DND-41 (cell line): ENCODE data around the gene BCAS3.
A peak's percentile ranks its signal among the peaks of the same experiment; 100 is the strongest.

Experiments used
- CTCF ChIP-seq: IDR thresholded peaks from 2 replicates; pipeline ENCODE4 v1.5.1; 2012; ENCODE audit warnings: borderline replicate concordance, low read length, moderate library complexity, mild to moderate bottlenecking; ENCODE audit not compliant: poor library complexity, severe bottlenecking; ENCODE audit errors: extremely low read depth
- EZH2 ChIP-seq: IDR thresholded peaks from 3 replicates; pipeline ENCODE4 v1.6.1; 2012; ENCODE audit warnings: borderline replicate concordance, low read depth, mild to moderate bottlenecking, moderate library complexity, low read length, inconsistent platforms; ENCODE audit not compliant: severe bottlenecking

- peak; percentile 56 for TF ChIP-seq CTCF
- no peak for TF ChIP-seq EZH2
Observed at GRCh38 chr17:60640503-60640902, 37.1 kb upstream of the BCAS3 start.
